Psoas muscle (tissue), 8 donors: ENCODE measurements around the gene MBLAC1. TPM values are rescaled to one million over a fixed set of nuclear protein-coding genes. Genes with fewer than 3 reads are reported as not detected.

ENCODE experiments used
- ATAC-seq, 4 donors: fragments of 200-7000 bp; cut with Tn5 transposase; one replicate each; pipeline ENCODE4 v1.9.1; 2020; ENCODE audit warnings: moderate library complexity in 3 of 4, mild to moderate bottlenecking in 2 of 4
- DNase-seq, 2 donors: peaks; one replicate each; pipeline ENCODE4 v3.0.0-alpha.2; 2020
- H3K27ac ChIP-seq: fragments of 200-600 bp; one replicate; pipeline ENCODE4 v1.8.0; 2022
- H3K27me3 ChIP-seq, 3 donors: fragments of 200-600 bp in 1 of 3; one replicate each; pipeline versions ENCODE4 v1.6.1 to v1.8.0; 2013 to 2022; ENCODE audit warnings: low read length in 2 of 3, mild to moderate bottlenecking in 2 of 3, moderate library complexity in 1 of 3; ENCODE audit not compliant: insufficient read depth in 3 of 3
- H3K36me3 ChIP-seq, 2 donors: fragments of 200-600 bp in 1 of 2; one replicate each; pipeline versions ENCODE4 v1.6.1 to v1.8.0; 2013 to 2022; ENCODE audit warnings: low read depth in 1 of 2, mild to moderate bottlenecking in 1 of 2, moderate library complexity in 1 of 2; ENCODE audit not compliant: insufficient read depth in 1 of 2
- H3K4me1 ChIP-seq: fragments of 200-600 bp; one replicate; pipeline ENCODE4 v1.8.0; 2022
- H3K4me3 ChIP-seq: fragments of 200-600 bp; one replicate; pipeline ENCODE4 v1.8.0; 2022; ENCODE audit warnings: mild to moderate bottlenecking
- H3K9me3 ChIP-seq: fragments of 200-600 bp; one replicate; pipeline ENCODE4 v1.8.0; 2022
- WGBS, 3 donors: extraction: QIAGEN DNeasy Blood & Tissue Kit; methylation state at CpG; one replicate each; pipeline versions ENCODE4 v1.1.6 to v1.1.7; 2013; 5-methylcytosine and 5-hydroxymethylcytosine counted together
- intact Hi-C, 2 donors: fragments of 100-400 bp; cut with DNase I; formaldehyde crosslinking; loops; one replicate each; pipeline versions ENCODE4 v1.11.0 to v1.14.2; 2022
- polyA plus RNA-seq, 3 donors: library from polyadenylated mRNA; stranded (reverse); fragments of 200-250 nt; gene quantifications; one replicate each; pipeline ENCODE4 v1.2.3, GENCODE V29; 2013
- total RNA-seq, 4 donors: library from RNA; stranded (reverse); fragmentation: NEBNext Ultra II Directional in 2 of 4; extraction: Animal tissue kit (Norgen Biotek cat#: 25700) in 2 of 4; gene quantifications; one replicate each; pipeline versions ENCODE4 v1.2.1 to v1.2.4, GENCODE V29; 2021 to 2023
- TF ChIP-seq, protein P1 (sequence below): fragments of 200-600 bp; IDR thresholded peaks from one replicate; pipeline ENCODE4 v1.8.0; 2022; ENCODE audit warnings: antibody characterized with exemption
- donor health status: healthy with polysubstance abuse.
- donor health status: DM: no; HTN: no; CAD: no; lungs with moderate emphysema.
- donor health status: Bipolar disorder and iron deficiency.
- donor health status: healthy.
- donor health status: DM: yes; HTN: yes; CAD: no.
- donor health status: DM: no; HTN: no; CAD: no.
- donor health status: DM: no; HTN: no; CAD: no.
- donor health status: DM: yes; HTN: yes; CAD: no.

Gene MBLAC1
- total and polyA plus RNA-seq, 7 donors, result 0.91 to 3.8 (median 2.0) TPM

DNA sequence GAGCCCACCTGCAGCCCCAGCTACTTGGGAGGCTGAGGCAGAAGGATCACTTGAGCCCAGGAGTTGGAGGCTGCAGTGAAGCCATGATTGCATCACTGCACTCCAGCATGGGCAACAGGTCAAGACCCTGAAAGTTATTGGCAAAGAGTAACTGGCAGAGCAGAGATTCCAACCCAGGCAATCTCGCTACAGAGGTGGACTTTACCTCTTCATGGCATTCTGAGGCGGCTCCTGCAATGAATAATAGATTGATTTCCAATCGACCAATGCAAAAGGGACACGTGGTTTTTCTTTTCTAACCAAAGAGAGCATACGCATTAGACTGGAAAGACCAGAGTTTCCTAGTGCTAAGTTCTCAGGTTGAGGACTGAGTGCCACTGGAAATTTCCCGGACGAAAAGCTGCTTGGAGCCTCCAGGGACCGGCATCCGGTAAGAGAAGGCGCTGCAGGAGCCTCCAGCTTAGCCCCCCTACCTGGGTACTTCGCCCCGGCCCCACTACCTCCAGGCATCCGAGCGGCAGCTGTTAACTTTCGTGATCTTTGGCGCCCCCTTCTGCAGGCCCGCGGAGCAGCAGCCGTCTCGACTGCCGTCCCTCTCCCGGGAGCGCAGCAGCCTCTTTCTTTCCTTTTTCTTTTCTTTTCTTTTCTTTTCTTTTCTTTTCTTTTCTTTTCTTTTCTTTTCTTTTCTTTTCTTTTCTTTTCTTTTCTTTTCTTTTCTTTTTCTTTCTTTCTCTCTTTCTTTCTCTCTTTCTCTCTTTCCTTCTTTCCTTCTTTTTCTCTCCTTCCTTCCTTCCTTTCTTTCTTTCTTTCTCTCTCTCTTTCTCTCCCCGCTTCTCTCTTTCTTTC lies 4.1 kb downstream of the MBLAC1 start:
- no peaks in the 10 kb centered on the region for H3K36me3 ChIP-seq
- no peak overlapping the region for H3K27ac ChIP-seq
- DNase-seq, result peak; percentile 75 to 88
- peaks cover 12% of the 10 kb centered on the region for H3K4me1 ChIP-seq
- WGBS, 3 donors, result 13 to 14% (median 14%) methylated on average over 24 of the region's 24 CpGs
- H3K4me3 ChIP-seq, result peak overlapping the region; percentile 12
- H3K27me3 ChIP-seq, result no peaks in the 10 kb centered on the region
- no peak for ATAC-seq
- TF ChIP-seq, protein P1, sequence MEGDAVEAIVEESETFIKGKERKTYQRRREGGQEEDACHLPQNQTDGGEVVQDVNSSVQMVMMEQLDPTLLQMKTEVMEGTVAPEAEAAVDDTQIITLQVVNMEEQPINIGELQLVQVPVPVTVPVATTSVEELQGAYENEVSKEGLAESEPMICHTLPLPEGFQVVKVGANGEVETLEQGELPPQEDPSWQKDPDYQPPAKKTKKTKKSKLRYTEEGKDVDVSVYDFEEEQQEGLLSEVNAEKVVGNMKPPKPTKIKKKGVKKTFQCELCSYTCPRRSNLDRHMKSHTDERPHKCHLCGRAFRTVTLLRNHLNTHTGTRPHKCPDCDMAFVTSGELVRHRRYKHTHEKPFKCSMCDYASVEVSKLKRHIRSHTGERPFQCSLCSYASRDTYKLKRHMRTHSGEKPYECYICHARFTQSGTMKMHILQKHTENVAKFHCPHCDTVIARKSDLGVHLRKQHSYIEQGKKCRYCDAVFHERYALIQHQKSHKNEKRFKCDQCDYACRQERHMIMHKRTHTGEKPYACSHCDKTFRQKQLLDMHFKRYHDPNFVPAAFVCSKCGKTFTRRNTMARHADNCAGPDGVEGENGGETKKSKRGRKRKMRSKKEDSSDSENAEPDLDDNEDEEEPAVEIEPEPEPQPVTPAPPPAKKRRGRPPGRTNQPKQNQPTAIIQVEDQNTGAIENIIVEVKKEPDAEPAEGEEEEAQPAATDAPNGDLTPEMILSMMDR, result peak; percentile 80
- intact Hi-C loops, result no loop called here
- H3K9me3 ChIP-seq, result no peaks in the 10 kb centered on the region

DNA sequence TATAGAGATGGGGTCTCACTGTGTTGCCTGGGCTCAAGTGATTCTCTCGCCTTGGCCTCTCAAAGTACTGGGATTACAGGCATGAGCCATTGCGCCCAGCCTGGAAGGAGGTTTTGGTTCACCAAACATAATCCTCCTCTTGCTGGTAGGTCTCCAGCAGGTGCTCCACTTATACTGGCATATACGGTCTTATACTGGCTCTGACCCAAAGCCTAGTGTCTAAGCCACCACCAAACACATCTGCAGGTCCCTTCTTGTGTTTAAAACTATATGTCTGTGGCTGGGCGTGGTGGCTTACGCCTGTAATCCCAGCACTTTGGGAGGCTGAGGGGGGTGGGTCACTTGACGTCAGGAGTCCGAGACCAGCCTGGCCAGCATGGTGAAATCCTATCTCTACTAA lies 5.4 kb downstream of the MBLAC1 start:
- TF ChIP-seq, protein P1, result no peak
- no peak overlapping the region for H3K27ac ChIP-seq
- no peak overlapping the region for H3K4me3 ChIP-seq
- no peak for ATAC-seq
- H3K27me3 ChIP-seq, result no peaks in the 10 kb centered on the region
- WGBS, 3 donors, result 63 to 68% (median 64%) methylated on average over 7 of the region's 7 CpGs
- intact Hi-C loops, result no loop called here
- H3K9me3 ChIP-seq, result no peaks in the 10 kb centered on the region
- no peaks in the 10 kb centered on the region for H3K36me3 ChIP-seq
- no peak for DNase-seq
- peaks cover 7% of the 10 kb centered on the region for H3K4me1 ChIP-seq

DNA sequence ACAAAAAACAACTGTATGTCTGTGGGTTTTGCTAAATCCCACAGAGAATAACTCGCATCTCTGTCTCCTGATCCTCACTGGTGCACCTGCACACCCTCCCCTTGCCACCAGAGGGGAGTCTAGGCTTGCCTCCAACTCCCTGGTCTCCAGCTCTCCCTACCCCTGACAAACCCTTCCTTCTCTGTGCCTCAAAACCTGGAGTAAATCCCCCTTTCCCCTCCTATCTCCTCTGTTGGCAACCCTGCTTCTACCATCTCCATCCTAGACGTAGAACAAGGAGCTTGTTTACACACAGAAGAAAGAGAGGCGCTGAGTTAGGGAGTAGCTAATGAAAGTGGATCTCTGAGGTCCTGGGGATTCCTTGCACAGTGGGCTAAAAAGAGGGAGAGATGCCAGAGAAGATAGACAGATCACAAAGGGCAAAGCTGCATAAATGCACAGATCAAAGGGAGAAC lies 6.0 kb downstream of the MBLAC1 start:
- intact Hi-C loops, result no loop called here
- WGBS, 3 donors, result 19 to 31% (median 26%) methylated on average over 3 of the region's 3 CpGs
- DNase-seq, result no peak

DNA sequence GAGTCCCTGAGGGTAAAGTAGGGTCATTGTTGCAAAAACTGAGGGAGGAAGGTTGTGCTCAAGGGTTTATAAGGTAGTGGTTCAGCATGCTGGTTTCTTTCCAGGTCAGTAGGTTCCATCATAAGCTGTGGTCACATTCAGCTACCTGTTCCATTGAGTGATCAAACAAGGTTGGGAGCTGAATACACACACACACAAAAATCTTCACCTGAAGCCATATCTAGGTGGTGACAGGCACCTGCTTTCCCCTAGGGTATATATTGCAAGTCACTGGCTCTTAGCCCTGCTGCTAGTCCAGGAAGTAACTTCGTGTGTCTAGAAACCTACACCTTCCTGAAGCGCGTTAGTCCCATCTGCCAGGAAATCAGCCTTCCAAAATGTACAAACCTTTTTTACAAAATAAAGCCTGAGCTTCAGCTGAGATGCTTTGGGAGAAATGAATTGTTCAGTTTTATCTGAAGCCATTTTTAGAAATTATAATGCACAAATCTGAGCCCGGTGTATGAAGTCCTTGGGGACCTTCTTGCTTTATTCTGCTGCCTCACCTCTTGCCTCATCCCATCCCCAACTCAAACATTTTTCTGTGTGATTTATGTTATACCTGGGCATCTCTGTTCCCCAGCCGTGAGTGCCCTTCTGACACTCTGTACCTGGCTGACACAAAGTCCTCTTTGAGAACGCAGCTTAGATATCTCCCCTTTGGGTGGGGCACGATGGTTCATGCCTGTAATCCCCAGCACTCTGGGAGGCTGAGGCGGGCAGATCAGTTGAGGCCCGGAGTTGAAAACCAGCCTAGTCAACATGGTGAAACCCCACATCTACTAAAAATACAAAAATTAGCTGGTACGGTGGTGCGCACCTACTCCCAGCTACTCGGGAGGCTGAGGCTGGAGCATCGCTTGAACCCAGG lies 11.3 kb downstream of the MBLAC1 start:
- TF ChIP-seq, protein P1, result no peak
- 74 to 78% (median 75%) methylated on average over 13 of the region's 13 CpGs for WGBS, 3 donors
- H3K9me3 ChIP-seq, result no peaks in the 10 kb centered on the region

More for the DNA sequence above, 6.0 kb downstream of the MBLAC1 start:
- TF ChIP-seq, protein P1, result peak; percentile 63
- H3K27me3 ChIP-seq, result no peaks in the 10 kb centered on the region
- H3K4me1 ChIP-seq, result peaks cover 6% of the 10 kb centered on the region
- peak; percentile 50 to 74 (median 60) for ATAC-seq
- no peak overlapping the region for H3K4me3 ChIP-seq
- no peaks in the 10 kb centered on the region for H3K36me3 ChIP-seq
- no peaks in the 10 kb centered on the region for H3K9me3 ChIP-seq
- no peak overlapping the region for H3K27ac ChIP-seq

More for the DNA sequence above, 11.3 kb downstream of the MBLAC1 start:
- H3K4me1 ChIP-seq, result no peaks in the 10 kb centered on the region
- no peak overlapping the region for H3K27ac ChIP-seq
- no peaks in the 10 kb centered on the region for H3K36me3 ChIP-seq
- no peaks in the 10 kb centered on the region for H3K27me3 ChIP-seq
- ATAC-seq (no peak), DNase-seq (no peak)
- intact Hi-C loops, result no loop called here
- H3K4me3 ChIP-seq, result no peak overlapping the region
